Measurements from ENCODE around the gene CTCFL.
"Not testable (repeated sequence)": the region's sequence is repeated elsewhere in the genome, so short reads cannot be mapped to it uniquely, and the experiment has no call there.

The CTCFL gene

GRCh38 chr20:57479196-57479595 lies 45.7 kb downstream of the CTCFL start:
- no peak for DNase-seq

- DNase-seq: no peak
Observed at GRCh38 chr20:57478176-57478575, 46.8 kb downstream of the CTCFL start.

- DNase-seq: no peak
Observed at GRCh38 chr20:57476641-57477461, 48.1 kb downstream of the CTCFL start.

- no peak for DNase-seq
Observed at GRCh38 chr20:57476084-57476526, 48.8 kb downstream of the CTCFL start.

- DNase-seq: no peak
Observed at GRCh38 chr20:57475388-57476083, 49.4 kb downstream of the CTCFL start.

- no peak for DNase-seq
Observed at GRCh38 chr20:57474816-57475215, 50.1 kb downstream of the CTCFL start.

- no peak for DNase-seq
Observed at GRCh38 chr20:57474205-57474604, 50.7 kb downstream of the CTCFL start.

GRCh38 chr20:57473246-57474048 lies 51.5 kb downstream of the CTCFL start:
- no peak for DNase-seq

GRCh38 chr20:57472474-57472873 lies 52.5 kb downstream of the CTCFL start:
- not testable (repeated sequence) for DNase-seq

GRCh38 chr20:57471496-57472372 lies 53.2 kb downstream of the CTCFL start:
- no peak for DNase-seq

- no peak for DNase-seq
Observed at GRCh38 chr20:57470666-57471495, 54.1 kb downstream of the CTCFL start.

- no peak for DNase-seq
Observed at GRCh38 chr20:57470212-57470522, 54.8 kb downstream of the CTCFL start.

- DNase-seq: no peak
Observed at GRCh38 chr20:57469418-57470211, 55.3 kb downstream of the CTCFL start.

- no peak for DNase-seq
Observed at GRCh38 chr20:57468523-57469417, 56.2 kb downstream of the CTCFL start.

GRCh38 chr20:57467742-57468141 lies 57.2 kb downstream of the CTCFL start:
- DNase-seq: no peak

- no peak for DNase-seq
Observed at GRCh38 chr20:57465943-57466342, 59.0 kb downstream of the CTCFL start.

GRCh38 chr20:57465486-57465885 lies 59.5 kb downstream of the CTCFL start:
- no peak for DNase-seq

- no peak for DNase-seq
Observed at GRCh38 chr20:57464642-57465211, 60.2 kb downstream of the CTCFL start.

- DNase-seq: no peak
Observed at GRCh38 chr20:57462781-57463180, 62.2 kb downstream of the CTCFL start.
